Measurements from ENCODE around the gene RHBDL1.

RHBDL1 gene

DNA sequence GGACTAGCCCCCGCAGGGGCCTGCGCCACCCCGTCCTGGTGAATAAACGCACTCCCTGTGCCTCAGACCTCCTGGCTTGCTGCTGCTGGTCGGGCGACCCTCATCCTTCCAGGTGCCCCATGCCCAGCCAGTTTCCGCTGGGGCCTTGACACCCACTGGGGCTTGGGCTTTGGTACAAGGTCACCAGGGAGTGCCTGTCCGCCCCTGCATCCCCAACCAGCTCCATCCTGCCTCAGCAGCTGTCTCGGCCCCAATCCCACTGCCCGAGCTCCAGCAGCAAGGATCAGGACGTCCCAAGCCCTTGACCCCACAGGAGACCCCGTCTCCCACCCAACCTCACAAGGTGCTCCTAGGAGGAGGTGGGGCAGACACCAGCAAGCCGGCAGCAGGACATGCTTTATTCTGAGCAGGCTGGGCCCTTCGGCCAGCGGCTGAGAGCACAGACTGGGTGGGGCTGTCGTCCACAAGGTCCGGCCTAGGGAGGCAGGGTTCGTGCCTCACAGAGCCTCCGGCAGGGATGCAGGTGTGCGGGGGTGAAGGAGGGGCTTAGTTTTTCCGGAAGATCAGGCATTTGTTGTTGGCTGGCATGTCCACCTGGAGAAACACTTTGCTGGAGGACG is 41.3 kb upstream of the RHBDL1 start:
- no peak overlapping the region for H3K9ac ChIP-seq (ENCODE audit: low read depth, low read length, poor library complexity, severe bottlenecking)
- no peak for TF ChIP-seq EZH2phosphoT487 (IDR thresholded peaks at IDR 0.05; ENCODE audit: borderline replicate concordance)
- no peak for TF ChIP-seq CTCF (conservative IDR thresholded peaks at IDR 0.05; ENCODE audit: low read length)

DNA sequence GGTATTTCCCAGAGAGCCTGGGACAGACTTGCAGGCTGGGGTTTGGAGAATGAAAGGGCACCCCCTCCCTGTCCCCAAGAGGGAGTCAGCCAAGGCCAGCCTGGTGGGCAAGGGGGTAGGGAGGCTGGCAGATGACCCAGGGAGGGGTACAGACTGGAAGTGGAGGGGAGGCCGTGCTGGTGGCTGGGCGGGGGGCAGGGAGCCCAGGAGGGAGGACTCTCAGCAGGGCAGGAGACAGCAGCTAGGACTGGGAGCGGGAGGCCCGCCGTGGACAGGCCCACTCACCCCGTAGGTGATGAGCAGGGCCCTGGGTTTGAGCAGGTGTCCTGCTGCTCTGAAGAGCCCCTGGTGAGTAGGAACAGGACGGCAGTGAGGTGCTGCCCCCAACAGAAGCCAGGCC is 40.5 kb upstream of the RHBDL1 start:
- Histone ChIP-seq H4K20me1 (ENCODE audit: insufficient read depth, low read length, poor library complexity, severe bottlenecking) (no peaks in the 10 kb centered on the region), H3K79me2 (ENCODE audit: insufficient read depth, low read length) (peaks cover 14% of the 10 kb centered on the region), H3K4me1 (ENCODE audit: insufficient read depth, low read length, poor library complexity, severe bottlenecking) (no peaks in the 10 kb centered on the region), H3K36me3 (ENCODE audit: insufficient read depth, low read length) (no peaks in the 10 kb centered on the region), H3F3A (ENCODE audit: low read depth) (no peaks in the 10 kb centered on the region), H3K9me3 (ENCODE audit: insufficient read depth, low read depth, low read length) (no peaks in the 10 kb centered on the region), H3K9me2 (replicated peaks; ENCODE audit: low read depth, low read length) (no peaks in the 10 kb centered on the region), H3K9ac (ENCODE audit: low read depth, low read length, poor library complexity, severe bottlenecking) (peak overlapping the region; percentile 83), H3K27me3 (ENCODE audit: insufficient read depth, low read length, poor library complexity, severe bottlenecking) (no peaks in the 10 kb centered on the region), H3K4me3 (ENCODE audit: low read length, poor library complexity, severe bottlenecking) (peak overlapping the region; percentile 90), H3K4me2 (ENCODE audit: low read depth, low read length, poor library complexity, severe bottlenecking) (peak overlapping the region; percentile 94), H2AFZ (ENCODE audit: low read length) (no peak overlapping the region)
- no peak for TF ChIP-seq EZH2phosphoT487 (IDR thresholded peaks at IDR 0.05; ENCODE audit: borderline replicate concordance)
- no peak for TF ChIP-seq CTCF (conservative IDR thresholded peaks at IDR 0.05; ENCODE audit: low read length)

More for the DNA sequence above, 41.3 kb upstream of the RHBDL1 start:
- no peak overlapping the region for H2AFZ ChIP-seq (ENCODE audit: low read length)
- no peak overlapping the region for H3K4me3 ChIP-seq (ENCODE audit: low read length, poor library complexity, severe bottlenecking)
- H4K20me1 ChIP-seq (ENCODE audit: insufficient read depth, low read length, poor library complexity, severe bottlenecking), result no peaks in the 10 kb centered on the region
- peaks cover 14% of the 10 kb centered on the region for H3K79me2 ChIP-seq (ENCODE audit: insufficient read depth, low read length)
- no peaks in the 10 kb centered on the region for H3K4me1 ChIP-seq (ENCODE audit: insufficient read depth, low read length, poor library complexity, severe bottlenecking)
- no peaks in the 10 kb centered on the region for H3K9me2 ChIP-seq (replicated peaks; ENCODE audit: low read depth, low read length)
- H3K36me3 ChIP-seq (ENCODE audit: insufficient read depth, low read length), result no peaks in the 10 kb centered on the region
- no peaks in the 10 kb centered on the region for H3F3A ChIP-seq (ENCODE audit: low read depth)
- H3K4me2 ChIP-seq (ENCODE audit: low read depth, low read length, poor library complexity, severe bottlenecking), result no peak overlapping the region
- H3K9me3 ChIP-seq (ENCODE audit: insufficient read depth, low read depth, low read length), result no peaks in the 10 kb centered on the region
- no peaks in the 10 kb centered on the region for H3K27me3 ChIP-seq (ENCODE audit: insufficient read depth, low read length, poor library complexity, severe bottlenecking)

GRCh38 chr16:635573-636205 is 39.8 kb upstream of the RHBDL1 start:
- Histone ChIP-seq H3K4me2 (ENCODE audit: low read depth, low read length, poor library complexity, severe bottlenecking) (peak overlapping the region; percentile 94), H3K79me2 (ENCODE audit: insufficient read depth, low read length) (peaks cover 14% of the 10 kb centered on the region), H3K9me3 (ENCODE audit: insufficient read depth, low read depth, low read length) (no peaks in the 10 kb centered on the region), H3K27me3 (ENCODE audit: insufficient read depth, low read length, poor library complexity, severe bottlenecking) (no peaks in the 10 kb centered on the region), H2AFZ (ENCODE audit: low read length) (peak overlapping the region; percentile 49; the same call in 1 of the 2 replicates), H3F3A (ENCODE audit: low read depth) (no peaks in the 10 kb centered on the region), H3K4me3 (ENCODE audit: low read length, poor library complexity, severe bottlenecking) (peak overlapping the region; percentile 90), H3K9me2 (replicated peaks; ENCODE audit: low read depth, low read length) (no peaks in the 10 kb centered on the region), H4K20me1 (ENCODE audit: insufficient read depth, low read length, poor library complexity, severe bottlenecking) (no peaks in the 10 kb centered on the region), H3K9ac (ENCODE audit: low read depth, low read length, poor library complexity, severe bottlenecking) (peak overlapping the region; percentile 83), H3K4me1 (ENCODE audit: insufficient read depth, low read length, poor library complexity, severe bottlenecking) (no peaks in the 10 kb centered on the region), H3K36me3 (ENCODE audit: insufficient read depth, low read length) (no peaks in the 10 kb centered on the region)
- TF ChIP-seq CTCF (conservative IDR thresholded peaks at IDR 0.05; ENCODE audit: low read length) (no peak), EZH2phosphoT487 (IDR thresholded peaks at IDR 0.05; ENCODE audit: borderline replicate concordance) (no peak)
